Bronchial epithelial cell (primary cell): Measurements from ENCODE around the gene ABCB11. TPM values are rescaled to one million over a fixed set of nuclear protein-coding genes. Genes with fewer than 3 reads are reported as not detected.

Experiments used
- DNase-seq: peaks from one replicate; pipeline ENCODE4 v3.0.0-alpha.2; 2010; ENCODE audit warnings: low read depth
- FAIRE-seq: peaks from 2 replicates; lab custom pipeline; 2011; peaks lifted over from hg19 to GRCh38; lab: Jason Lieb, UNC
- H3K27me3 ChIP-seq: 2 replicates; pipeline ENCODE4 v1.5.1; 2011; ENCODE audit warnings: low read length; ENCODE audit not compliant: control insufficient read depth, insufficient read depth
- H3K36me3 ChIP-seq: 2 replicates; pipeline ENCODE4 v1.5.1; 2011; ENCODE audit warnings: low read length; ENCODE audit not compliant: control insufficient read depth, insufficient read depth
- H3K4me3 ChIP-seq: 2 replicates; pipeline ENCODE4 v1.5.1; 2011; ENCODE audit warnings: mild to moderate bottlenecking, low read depth, low read length, control low read depth
- CTCF ChIP-seq: IDR thresholded peaks from 2 replicates; pipeline ENCODE4 v1.5.1; 2011; ENCODE audit warnings: mild to moderate bottlenecking, moderate library complexity, low read length, control low read depth, inconsistent platforms; ENCODE audit not compliant: insufficient read depth, severe bottlenecking
- total RNA-seq: library from RNA; depleted of rRNA; stranded (reverse); fragments of >200 nt; gene quantifications from 2 replicates; pipeline ENCODE4 v1.2.1, GENCODE V29; 2014

ABCB11 gene
- total RNA-seq, 1 donor from 2014 or later = 0.26 TPM

GRCh38 chr2:168912466-168912865, 118.7 kb downstream of the ABCB11 start:
- Histone ChIP-seq H3K36me3 (no peaks in the 10 kb centered on the region), H3K4me3 (no peak overlapping the region), H3K27me3 (peaks cover 12% of the 10 kb centered on the region)
- no peak for TF ChIP-seq CTCF
- FAIRE-seq (no peak), DNase-seq (no peak)

- no peak for TF ChIP-seq CTCF
- peaks cover 13% of the 10 kb centered on the region for H3K27me3 ChIP-seq
- FAIRE-seq (no peak), DNase-seq (no peak)
- H3K36me3 ChIP-seq = no peaks in the 10 kb centered on the region
- no peak overlapping the region for H3K4me3 ChIP-seq
Observed at GRCh38 chr2:168910330-168910729, 120.8 kb downstream of the ABCB11 start.

- peaks cover 10% of the 10 kb centered on the region for H3K27me3 ChIP-seq
Observed at GRCh38 chr2:168907940-168908662, 123.0 kb downstream of the ABCB11 start.

GRCh38 chr2:168904358-168904757, 126.8 kb downstream of the ABCB11 start:
- peaks cover 4% of the 10 kb centered on the region for H3K27me3 ChIP-seq
- no peaks in the 10 kb centered on the region for H3K36me3 ChIP-seq
- no peak for FAIRE-seq
- no peak overlapping the region for H3K4me3 ChIP-seq
- no peak for TF ChIP-seq CTCF
- no peak for DNase-seq

More at GRCh38 chr2:168907940-168908662, 123.0 kb downstream of the ABCB11 start:
- Histone ChIP-seq H3K36me3 (no peaks in the 10 kb centered on the region), H3K4me3 (no peak overlapping the region)
- DNase-seq (no peak), FAIRE-seq (no peak)
- TF ChIP-seq CTCF = no peak

DNA sequence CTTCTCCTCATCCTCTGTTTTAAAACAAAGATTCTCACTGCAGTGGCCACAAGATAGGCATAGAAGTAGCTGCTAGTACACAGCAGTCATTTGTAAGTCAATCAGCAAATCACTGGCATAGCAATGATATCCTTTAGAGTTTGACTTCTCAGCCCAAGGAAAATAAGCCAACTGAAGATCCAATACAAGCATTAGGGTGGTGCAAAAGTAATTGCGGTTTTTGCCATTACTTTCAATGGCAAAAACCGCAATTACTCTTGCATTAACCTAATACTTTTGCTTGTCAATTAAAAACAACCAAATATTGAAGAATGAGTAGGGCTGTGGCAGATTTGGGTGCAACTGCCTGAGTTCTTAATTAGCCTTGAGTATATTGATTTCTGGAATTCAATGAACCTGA, 127.2 kb downstream of the ABCB11 start:
- FAIRE-seq = no peak
- no peak for TF ChIP-seq CTCF
- Histone ChIP-seq H3K27me3 (peaks cover 4% of the 10 kb centered on the region), H3K36me3 (no peaks in the 10 kb centered on the region), H3K4me3 (no peak overlapping the region)
- no peak for DNase-seq

DNA sequence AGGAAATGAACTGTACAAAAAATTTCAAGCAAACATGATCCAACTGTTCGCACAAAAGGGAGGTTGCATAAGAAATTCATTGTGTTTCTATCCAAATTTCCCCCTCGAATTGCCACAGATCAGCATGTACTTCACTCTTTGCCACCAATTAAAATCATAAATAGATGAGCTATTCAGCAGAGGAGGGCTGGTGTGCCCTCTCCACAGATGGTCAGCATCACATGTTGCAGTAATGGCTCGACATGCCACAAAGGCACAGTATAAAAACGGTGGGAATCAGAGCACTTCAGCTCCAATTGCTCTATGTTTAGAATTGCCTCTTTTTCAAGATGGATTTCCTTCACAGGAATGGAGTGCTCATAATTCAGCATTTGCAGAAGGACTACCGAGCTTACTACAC, 130.1 kb downstream of the ABCB11 start, which contains the start of gene G6PC2:
TSS of gene G6PC2 (plus strand) at position 289 of the 400 bp plus-strand sequence. CDS start at position 330, 41 bp downstream.
- FAIRE-seq = no peak
- no peak for TF ChIP-seq CTCF
- no peaks in the 10 kb centered on the region for H3K27me3 ChIP-seq

More for the DNA sequence above, 130.1 kb downstream of the ABCB11 start, which contains the start of gene G6PC2:
- Histone ChIP-seq H3K36me3 (no peaks in the 10 kb centered on the region), H3K4me3 (no peak within 1 kb of the TSS)
- no peak for DNase-seq
